Activated naive CD4-positive, alpha-beta T cell treated with anti-CD3 and anti-CD28 coated beads for 36 hours (primary cell): Measurements from ENCODE around the gene MYL1. TPM values are rescaled to one million over a fixed set of nuclear protein-coding genes. Genes with fewer than 3 reads are reported as not detected.

ENCODE experiments used
- CTCF ChIA-PET: fragments of 350-600 bp; sonication (Branson Sonifier 250); formaldehyde crosslinking; loops from one replicate; lab custom pipeline; 2021; ENCODE audit warnings: antibody characterized with exemption; lab: Charles Lee
- DNase-seq: peaks from one replicate; pipeline ENCODE4 v3.0.0-alpha.2; 2020
- H3K27ac Mint-ChIP-seq: one replicate; pipeline ENCODE4 v1.8.0; 2021; ENCODE audit warnings: mild to moderate bottlenecking, mixed read lengths
- H3K27me3 Mint-ChIP-seq: one replicate; pipeline ENCODE4 v1.8.0; 2021; ENCODE audit warnings: low read depth, mixed read lengths
- H3K36me3 Mint-ChIP-seq: one replicate; pipeline ENCODE4 v1.8.0; 2021; ENCODE audit warnings: low read depth, mixed read lengths
- H3K4me1 Mint-ChIP-seq: one replicate; pipeline ENCODE4 v1.8.0; 2021; ENCODE audit warnings: low read depth, mixed read lengths
- H3K4me3 Mint-ChIP-seq: one replicate; pipeline ENCODE4 v1.8.0; 2021; ENCODE audit warnings: mild to moderate bottlenecking, moderate library complexity, mixed read lengths
- H3K9me3 Mint-ChIP-seq: one replicate; pipeline ENCODE4 v1.8.0; 2021; ENCODE audit warnings: mixed read lengths
- intact Hi-C: fragments of 100-400 bp; cut with micrococcal nuclease; formaldehyde crosslinking; loops from one replicate; pipeline ENCODE4 v1.15.1; 2023
- total RNA-seq, 2 experiments: library from RNA; stranded (reverse); gene quantifications; one replicate each; pipeline ENCODE4 v1.2.3, GENCODE V29; 2021

MYL1 gene
- total RNA-seq, 2 experiments from 2014 or later: not detected

DNA sequence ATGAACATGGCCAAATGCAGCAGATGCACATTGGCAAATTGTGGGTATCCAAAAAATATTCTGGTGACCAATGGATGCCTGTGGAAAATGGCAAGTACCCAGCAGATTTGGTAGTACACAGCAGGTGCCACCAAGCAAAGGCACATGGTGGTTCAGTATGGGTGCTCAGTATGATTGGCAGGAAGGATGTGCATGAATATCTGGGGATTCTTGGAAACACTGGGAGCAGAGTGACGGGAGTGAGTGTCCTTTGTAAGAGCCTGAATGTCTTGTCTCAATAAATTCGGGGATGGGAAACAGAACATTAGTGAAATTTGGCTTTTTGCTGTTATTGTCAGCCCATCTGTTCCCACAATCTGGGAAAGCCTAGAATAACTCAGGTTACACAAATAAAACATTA, 52.9 kb downstream of the MYL1 start:
- Mint-ChIP-seq H3K36me3 (no peaks in the 10 kb centered on the region), H3K4me3 (no peak overlapping the region), H3K27me3 (peaks cover 7% of the 10 kb centered on the region), H3K9me3 (no peaks in the 10 kb centered on the region), H3K27ac (no peak overlapping the region), H3K4me1 (no peaks in the 10 kb centered on the region)
- CTCF ChIA-PET: no interaction called here
- no peak for DNase-seq
- intact Hi-C loops: no loop called here

- CTCF ChIA-PET: interaction anchor here (0.6 kb wide), 1 partner anchor 10 kb away, joined by 4 read pairs; no protein-coding TSS in a partner anchor
- intact Hi-C loops: no loop called here
- Mint-ChIP-seq H3K27me3 (peaks cover 5% of the 10 kb centered on the region), H3K4me1 (no peaks in the 10 kb centered on the region), H3K9me3 (no peaks in the 10 kb centered on the region), H3K36me3 (no peaks in the 10 kb centered on the region), H3K4me3 (no peak overlapping the region), H3K27ac (no peak overlapping the region)
- no peak for DNase-seq
Observed at GRCh38 chr2:210259687-210260086, 55.3 kb downstream of the MYL1 start.

DNA sequence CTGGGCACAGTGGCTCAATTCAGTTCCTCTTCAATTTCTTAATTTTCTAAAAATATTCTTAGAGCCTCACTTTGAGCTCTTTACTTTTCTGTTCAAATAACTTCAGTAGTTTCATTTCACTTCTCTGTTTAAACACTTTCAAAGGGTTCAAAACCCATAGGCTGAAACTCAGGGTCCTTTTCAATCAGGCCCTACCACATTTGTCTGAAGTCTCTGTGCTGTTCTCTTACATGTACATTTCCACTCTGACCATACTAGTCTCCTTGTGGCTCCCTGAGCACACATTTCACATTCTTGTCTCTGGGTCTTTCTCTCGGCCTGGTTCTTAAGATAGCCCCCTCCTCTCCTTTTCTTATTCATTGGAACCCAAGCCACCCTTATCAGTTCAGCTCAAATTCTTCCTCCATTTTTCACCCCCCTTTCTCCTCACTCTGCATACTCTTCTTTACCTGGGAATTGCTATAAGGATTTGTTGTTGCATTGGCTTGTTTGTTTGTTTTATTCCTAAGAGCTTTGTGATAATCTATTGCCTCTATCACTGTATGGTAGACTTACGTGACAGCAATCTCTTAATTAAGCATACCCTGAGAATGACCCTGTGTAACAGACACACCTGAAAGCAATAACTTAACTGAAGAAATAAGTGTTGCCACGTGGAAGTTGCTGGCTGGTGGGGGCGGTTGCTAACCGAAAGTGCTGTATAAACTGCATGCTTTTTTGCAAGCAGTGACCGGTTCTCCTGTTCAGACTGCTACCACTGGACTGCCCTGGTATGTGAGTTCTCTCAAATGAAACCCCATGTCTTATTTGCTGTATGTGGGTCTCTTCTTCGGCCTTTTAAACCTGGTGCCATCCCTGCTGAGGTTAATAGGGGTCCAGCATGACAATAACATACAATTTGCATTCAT, 62.0 kb downstream of the MYL1 start:
- H3K4me3 Mint-ChIP-seq: no peak overlapping the region
- DNase-seq: no peak
- H3K36me3 Mint-ChIP-seq: no peaks in the 10 kb centered on the region
- intact Hi-C loops: no loop called here
- H3K27me3 Mint-ChIP-seq: peaks cover 2% of the 10 kb centered on the region
- H3K27ac Mint-ChIP-seq: no peak overlapping the region
- no peaks in the 10 kb centered on the region for H3K9me3 Mint-ChIP-seq
- CTCF ChIA-PET: interaction anchor here (0.7 kb wide), 1 partner anchor 1297 kb away, joined by 3 read pairs; no protein-coding TSS in a partner anchor
- no peaks in the 10 kb centered on the region for H3K4me1 Mint-ChIP-seq

DNA sequence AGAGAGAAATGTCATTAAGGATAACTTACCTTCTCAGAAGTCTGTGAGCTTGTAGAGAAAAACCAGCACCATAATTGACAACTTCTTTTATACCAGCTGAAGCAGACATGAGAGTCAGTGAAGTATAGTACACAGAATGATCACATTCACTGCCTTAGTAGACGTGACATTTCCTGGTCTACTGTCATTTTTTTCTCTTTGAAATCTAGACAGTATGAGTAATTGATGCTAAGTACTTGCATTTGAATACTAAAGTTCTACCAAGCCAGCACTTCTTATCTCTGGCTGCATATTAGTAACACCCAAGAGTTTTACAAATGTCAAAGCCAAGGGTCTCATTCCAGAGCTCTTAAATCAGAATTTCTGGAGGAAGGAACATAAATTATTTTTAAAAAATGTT, 64.4 kb downstream of the MYL1 start:
- DNase-seq: no peak
- CTCF ChIA-PET: interaction anchor here (0.6 to 1.3 kb wide), 3 partner anchors 142 to 1755 kb away, joined by 3 to 5 read pairs (median 3); no protein-coding TSS in a partner anchor
- H3K36me3 Mint-ChIP-seq: no peaks in the 10 kb centered on the region
- H3K9me3 Mint-ChIP-seq: no peaks in the 10 kb centered on the region
- peaks cover 3% of the 10 kb centered on the region for H3K27me3 Mint-ChIP-seq
- H3K4me1 Mint-ChIP-seq: no peaks in the 10 kb centered on the region
- no peak overlapping the region for H3K4me3 Mint-ChIP-seq
- intact Hi-C loops: no loop called here
- no peak overlapping the region for H3K27ac Mint-ChIP-seq

Other genes starting within 250 kb of the MYL1 start
- 1 to 10 TPM; 4.4 to 4.8 TPM for gene KANSL1L, start 143.8 kb downstream of the MYL1 start, total RNA-seq
- gene ACADL, start 89.7 kb downstream of the MYL1 start, total RNA-seq: not detected
- gene LANCL1, start 161.6 kb upstream of the MYL1 start, total RNA-seq: 10 to 100 TPM; 46.1 to 47.5 TPM
- gene CPS1, start 241.4 kb upstream of the MYL1 start, total RNA-seq: under 1 TPM; 0.86 to 0.96 TPM